Measurements from ENCODE around the gene GFY.

- TF ChIP-seq CTCF (IDR thresholded peaks at IDR 0.05) = no peak
- no peak for TF ChIP-seq EZH2 (IDR thresholded peaks at IDR 0.05; ENCODE audit: borderline replicate concordance, insufficient read depth, low read depth, low read length, poor library complexity, severe bottlenecking)
Measured at GRCh38 chr19:49419173-49419572, 6.0 kb upstream of the GFY start.

Data from B cell (primary cell).